HepG2 (cell line): ENCODE data around the gene GRIN3B. TPM values are rescaled to one million over a fixed set of nuclear protein-coding genes. Genes with fewer than 3 reads are reported as not detected.

Experiments used
- ATAC-seq: fragments of 200-7000 bp; cut with Tn5 transposase; 3 replicates; pipeline ENCODE4 v1.9.1; 2020; ENCODE audit warnings: mild to moderate bottlenecking, moderate library complexity
- BruUV-seq: library from RNA; stranded (reverse); fragments of 400-500 nt; replicated peaks from 2 replicates; lab custom pipeline; 2021; lab: Mats Ljungman, UMichigan
- CTCF ChIA-PET: fragments of 300-600 bp; formaldehyde crosslinking; extraction: SDS; loops from one replicate; lab custom pipeline; 2021; ENCODE audit warnings: low total read pairs, inconsistent platforms, low intra/inter-chr PET ratio; lab: Yijun Ruan, JAX
- POLR2A ChIA-PET: fragments of 350-600 bp; sonication (Branson Sonifier 250); formaldehyde crosslinking; loops from one replicate; lab custom pipeline; 2020; ENCODE audit warnings: antibody characterized with exemption, inconsistent platforms; lab: Yijun Ruan, JAX
- DNase-seq: peaks from one replicate; pipeline ENCODE4 v3.0.0-alpha.2; 2015; ENCODE audit warnings: low spot score
- FAIRE-seq: peaks from 3 replicates; lab custom pipeline; 2011; peaks lifted over from hg19 to GRCh38; lab: Jason Lieb, UNC
- H2AFZ ChIP-seq: one replicate; pipeline ENCODE4 v1.6.1; 2011; ENCODE audit warnings: low read length, inconsistent platforms
- H3K27ac ChIP-seq: fragments of 300-600 bp; 3 replicates; pipeline ENCODE4 v1.8.0; 2011; ENCODE audit warnings: mixed run types, mild to moderate bottlenecking, mixed read lengths, low read length, inconsistent platforms; ENCODE audit not compliant: insufficient read depth; ENCODE audit errors: extremely low read length
- H3K27me3 ChIP-seq, 2 experiments: fragments of 200-600 bp in 1 of 2; 2 replicates in 1 of 2; 3 replicates in 1 of 2; pipeline versions ENCODE4 v1.6.0 to v1.8.0; 2011; ENCODE audit warnings: low read length in 2 of 2, mild to moderate bottlenecking in 2 of 2, moderate library complexity in 2 of 2, inconsistent platforms in 1 of 2; ENCODE audit not compliant: insufficient read depth in 2 of 2, control insufficient read depth in 1 of 2
- H3K36me3 ChIP-seq, 2 experiments: fragments of 200-600 bp in 1 of 2; replicated peaks in 1 of 2; 2 replicates in 1 of 2; 3 replicates in 1 of 2; pipeline versions ENCODE4 v1.5.1 to v1.8.0; 2011; ENCODE audit warnings: low read length in 2 of 2, inconsistent platforms in 1 of 2; ENCODE audit not compliant: insufficient read depth in 2 of 2, control insufficient read depth in 1 of 2
- H3K4me1 ChIP-seq: 2 replicates; pipeline ENCODE4 v1.5.1; 2012; ENCODE audit warnings: low read length, inconsistent platforms; ENCODE audit not compliant: insufficient read depth
- H3K4me2 ChIP-seq: 2 replicates; pipeline ENCODE4 v1.6.0; 2011; ENCODE audit warnings: low read depth, low read length, inconsistent platforms
- H3K4me3 ChIP-seq, 3 experiments: fragments of 200-600 bp in 1 of 3; sonication (generic), shearing (Covaris generic) in 1 of 3; replicated peaks in 1 of 3; 2 replicates each; pipeline ENCODE4 v1.5.1; 2011 to 2016; ENCODE audit warnings: low read length in 3 of 3, inconsistent platforms in 2 of 3, low read depth in 2 of 3, mild to moderate bottlenecking in 2 of 3, control low read depth in 1 of 3, mixed read lengths in 1 of 3; ENCODE audit not compliant: insufficient read depth in 1 of 3
- H3K79me2 ChIP-seq: one replicate; pipeline ENCODE4 v1.6.1; 2011; ENCODE audit warnings: low read length, inconsistent platforms; ENCODE audit not compliant: insufficient read depth
- H3K9ac ChIP-seq: 2 replicates; pipeline ENCODE4 v1.6.0; 2011; ENCODE audit warnings: mild to moderate bottlenecking, low read depth, low read length, inconsistent platforms; ENCODE audit not compliant: insufficient read depth
- H3K9me3 ChIP-seq: 2 replicates; pipeline ENCODE4 v1.5.1; 2012; ENCODE audit warnings: mild to moderate bottlenecking, low read length
- H4K20me1 ChIP-seq: 2 replicates; pipeline ENCODE4 v1.6.0; 2011; ENCODE audit warnings: inconsistent platforms, mild to moderate bottlenecking, low read length, moderate library complexity; ENCODE audit not compliant: insufficient read depth
- HNRNPK ChIP-seq: fragments of 200-400 bp; formaldehyde crosslinking; IDR thresholded peaks from 2 replicates; pipeline ENCODE4 v1.6.1; 2018; ENCODE audit warnings: low read length, low read depth, moderate library complexity, mild to moderate bottlenecking; ENCODE audit not compliant: poor library complexity, severe bottlenecking
- RXRB ChIP-seq: IDR thresholded peaks from 2 replicates; pipeline ENCODE4 v1.6.1; 2016; ENCODE audit warnings: borderline replicate concordance, missing genetic modification reagents, missing compliant biosample characterization
- ZBTB38 ChIP-seq: sonication (generic); formaldehyde crosslinking; IDR thresholded peaks from 2 replicates; pipeline ENCODE4 v1.5.1; 2020; ENCODE audit warnings: mild to moderate bottlenecking, missing genetic modification reagents
- ZNF687 ChIP-seq: sonication (generic); formaldehyde crosslinking; IDR thresholded peaks from 2 replicates; pipeline ENCODE4 v1.5.1; 2020; ENCODE audit warnings: mild to moderate bottlenecking, missing genetic modification reagents, moderate library complexity
- WGBS: methylation state at CpG from one replicate; pipeline ENCODE4 v1.1.6; 2017; ENCODE audit warnings: low lambda C conversion rate; 5-methylcytosine and 5-hydroxymethylcytosine counted together
- in situ Hi-C: cut with HindIII; loops from 2 replicates; pipeline ENCODE4 v1.10.0; 2017; ENCODE audit warnings: low pct_unique_long_range_greater_than_20kb; ENCODE audit not compliant: extremely low pct_ligation_motif_present
- intact Hi-C: fragments of 100-400 bp; cut with micrococcal nuclease; formaldehyde crosslinking; loops from one replicate; pipeline ENCODE4 v1.10.0; 2022; ENCODE audit not compliant: unreplicated experiment
- polyA plus RNA-seq, 8 experiments: library from polyadenylated mRNA; depleted of rRNA in 3 of 8; stranded (reverse) in 7 of 8; unstranded in 1 of 8; fragments of >200 nt; fragmentation: Illumina TruSeq in 4 of 8; extraction: Trizol in 4 of 8; gene quantifications; 2 replicates each; pipeline versions ENCODE4 v1.2.1 to v1.2.3, GENCODE V29; 2011 to 2016; ENCODE audit warnings: low read depth in 4 of 8, missing spikeins in 1 of 8, mixed read lengths in 1 of 8; ENCODE audit not compliant: insufficient read depth in 1 of 8
- total RNA-seq, 5 experiments: library from RNA; depleted of rRNA; stranded (reverse); fragments of >200 nt; fragmentation: Illumina TruSeq; extraction: Trizol; gene quantifications; 2 replicates each; pipeline ENCODE4 v1.2.3, GENCODE V29; 2016; ENCODE audit warnings: low read depth in 1 of 5

The GRIN3B gene
- total and polyA plus RNA-seq, 2 of the 13 experiments (the other 11 are each of a cell fraction or from before 2014, with no cell fraction given), result 0.07 to 0.20 TPM

- Histone ChIP-seq H3K27me3 (no peaks in the 10 kb centered on the region), H3K4me2 (no peak overlapping the region), H3K4me1 (peaks cover 43% of the 10 kb centered on the region), H3K9me3 (no peaks in the 10 kb centered on the region), H3K27ac (no peak overlapping the region), H2AFZ (no peak overlapping the region), H3K36me3 (peaks cover 2 to 6% of the 10 kb centered on the region in 2 experiments; a peak in 1 of 5 replicates), H4K20me1 (no peaks in the 10 kb centered on the region), H3K4me3 (no peak overlapping the region), H3K79me2 (no peaks in the 10 kb centered on the region), H3K9ac (no peak overlapping the region)
- in situ Hi-C loops (no loop called here), intact Hi-C loops (no loop called here)
- 82% methylated on average over 11 of the region's 17 CpGs for WGBS
- TF ChIP-seq ZNF687 (CRISPR knock-in tag), result 0 out of 2 replicates have a peak, but pooled peaks have one; percentile 15
- 0 out of 2 replicates have a peak, but pooled peaks have one; percentile 26 for TF ChIP-seq ZBTB38 (CRISPR knock-in tag)
- TF ChIP-seq RXRB (CRISPR knock-in tag), result no peak
- TF ChIP-seq HNRNPK, result peak; percentile 43
- FAIRE-seq (no peak), ATAC-seq (no peak), DNase-seq (no peak)
- ChIA-PET POLR2A (no interaction called here), CTCF (no interaction called here)
- no TSS peak for BruUV-seq
Measured at GRCh38 chr19:1049106-1049505, 48.9 kb downstream of the GRIN3B start.
